Type B pancreatic cell (in vitro differentiated cells): ENCODE measurements around the gene RAB3A. TPM values are rescaled to one million over a fixed set of nuclear protein-coding genes. Genes with fewer than 3 reads are reported as not detected.

Experiments
- DNase-seq: peaks from one replicate; pipeline ENCODE4 v3.0.0; 2021; ENCODE audit warnings: mixed read lengths; ENCODE audit not compliant: unreplicated experiment; ENCODE audit errors: extremely low spot score
- H3K27ac Mint-ChIP-seq: 2 replicates; pipeline ENCODE4 v1.8.0; 2021; ENCODE audit warnings: mild to moderate bottlenecking, mixed read lengths
- H3K27me3 Mint-ChIP-seq: 2 replicates; pipeline ENCODE4 v1.8.0; 2021; ENCODE audit warnings: mixed read lengths
- H3K36me3 Mint-ChIP-seq: 2 replicates; pipeline ENCODE4 v1.8.0; 2021; ENCODE audit warnings: mixed read lengths
- H3K4me1 Mint-ChIP-seq: one replicate; pipeline ENCODE4 v1.8.0; 2021; ENCODE audit warnings: mixed read lengths; ENCODE audit not compliant: unreplicated experiment
- H3K4me3 Mint-ChIP-seq: 2 replicates; pipeline ENCODE4 v1.8.0; 2021; ENCODE audit warnings: mild to moderate bottlenecking, mixed read lengths
- H3K9me3 Mint-ChIP-seq: 2 replicates; pipeline ENCODE4 v1.8.0; 2021; ENCODE audit warnings: mixed read lengths
- total RNA-seq: library from RNA; stranded (reverse); gene quantifications from 2 replicates; pipeline ENCODE4 v1.2.1, GENCODE V29; 2021; ENCODE audit warnings: low replicate concordance
- TF ChIP-seq, protein P1 (sequence below): fragments of 200-600 bp; sonication (generic); conservative IDR thresholded peaks from 2 replicates; pipeline ENCODE4 v1.5.0; 2021; ENCODE audit warnings: antibody characterized with exemption, mild to moderate bottlenecking

RAB3A gene
- total RNA-seq, 1 donor from 2014 or later, result 8.7 TPM

DNA sequence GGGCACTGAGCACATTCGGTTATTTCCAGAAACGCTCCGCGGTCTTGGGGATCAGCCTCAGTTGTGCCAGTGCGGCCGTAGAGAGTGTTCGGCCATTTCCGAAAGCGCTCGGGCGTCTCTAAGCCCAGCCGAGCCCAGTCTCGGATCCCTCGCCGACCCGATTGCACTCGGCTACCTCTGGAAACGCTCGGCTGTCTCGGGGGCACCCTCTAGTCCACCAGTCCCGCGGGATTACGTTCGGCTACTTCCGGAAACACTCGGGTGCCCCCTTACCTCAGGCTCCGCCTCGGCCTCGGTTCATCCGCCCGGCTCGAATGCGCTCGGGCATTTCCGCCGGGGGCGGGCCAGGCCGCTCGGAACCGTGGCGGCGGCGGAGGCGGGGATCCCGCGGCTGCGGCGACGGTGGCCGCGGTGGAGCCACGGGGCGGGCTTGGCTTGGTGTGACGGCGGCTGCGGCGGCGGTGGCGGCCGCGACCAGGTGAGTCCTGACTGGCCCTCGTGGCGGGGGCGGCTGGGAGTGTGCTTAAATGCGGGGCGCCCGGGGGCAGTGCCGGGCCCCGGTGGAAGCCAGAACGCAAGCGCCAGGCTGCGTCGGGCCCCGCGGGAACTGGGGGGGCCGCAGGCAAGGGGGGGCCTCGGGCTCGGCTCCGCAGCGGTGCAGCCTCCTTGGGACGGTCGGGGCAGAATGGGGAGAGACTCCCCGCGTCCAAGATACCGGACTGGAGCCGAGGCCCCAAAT lies 50.9 kb downstream of the RAB3A start, which contains the start of gene PIK3R2:
Gene PIK3R2, plus strand, starts transcription at position 347 of the 739 bp plus-strand sequence. CDS start 2,717 bp downstream, outside the sequence.
- Mint-ChIP-seq H3K4me1 (peaks cover 23% of the 10 kb centered on the region), H3K4me3 (peak within 1 kb of the TSS; percentile 94), H3K36me3 (no peaks in the 10 kb centered on the region), H3K9me3 (no peaks in the 10 kb centered on the region), H3K27ac (peak within 1 kb of the TSS; percentile 96), H3K27me3 (no peaks in the 10 kb centered on the region)
- DNase-seq, result peak; percentile 100
- TF ChIP-seq, protein P1, sequence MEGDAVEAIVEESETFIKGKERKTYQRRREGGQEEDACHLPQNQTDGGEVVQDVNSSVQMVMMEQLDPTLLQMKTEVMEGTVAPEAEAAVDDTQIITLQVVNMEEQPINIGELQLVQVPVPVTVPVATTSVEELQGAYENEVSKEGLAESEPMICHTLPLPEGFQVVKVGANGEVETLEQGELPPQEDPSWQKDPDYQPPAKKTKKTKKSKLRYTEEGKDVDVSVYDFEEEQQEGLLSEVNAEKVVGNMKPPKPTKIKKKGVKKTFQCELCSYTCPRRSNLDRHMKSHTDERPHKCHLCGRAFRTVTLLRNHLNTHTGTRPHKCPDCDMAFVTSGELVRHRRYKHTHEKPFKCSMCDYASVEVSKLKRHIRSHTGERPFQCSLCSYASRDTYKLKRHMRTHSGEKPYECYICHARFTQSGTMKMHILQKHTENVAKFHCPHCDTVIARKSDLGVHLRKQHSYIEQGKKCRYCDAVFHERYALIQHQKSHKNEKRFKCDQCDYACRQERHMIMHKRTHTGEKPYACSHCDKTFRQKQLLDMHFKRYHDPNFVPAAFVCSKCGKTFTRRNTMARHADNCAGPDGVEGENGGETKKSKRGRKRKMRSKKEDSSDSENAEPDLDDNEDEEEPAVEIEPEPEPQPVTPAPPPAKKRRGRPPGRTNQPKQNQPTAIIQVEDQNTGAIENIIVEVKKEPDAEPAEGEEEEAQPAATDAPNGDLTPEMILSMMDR, result peak; percentile 4

DNA sequence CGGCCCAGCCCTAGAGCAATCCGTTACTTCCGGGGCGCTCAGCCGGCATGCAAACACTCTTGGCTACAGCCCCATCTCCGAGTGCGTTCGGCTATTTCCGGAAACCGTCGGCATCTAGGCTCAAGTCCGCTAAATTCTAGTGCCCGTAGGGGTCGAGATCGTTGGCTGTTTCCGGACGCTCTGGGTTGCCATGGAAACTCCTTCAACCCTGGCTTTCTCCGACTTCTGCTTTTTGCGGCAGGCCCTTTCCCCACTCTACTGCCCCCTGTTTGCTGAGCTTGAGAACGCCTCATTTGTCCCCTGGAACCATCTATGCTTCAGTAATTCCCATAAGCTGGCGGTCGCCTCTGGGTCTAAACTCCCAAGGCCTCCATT lies 51.4 kb downstream of the RAB3A start:
- TF ChIP-seq, protein P1, result peak; percentile 82
- DNase-seq, result peak; percentile 95
- Mint-ChIP-seq H3K4me3 (peak overlapping the region; percentile 91), H3K9me3 (no peaks in the 10 kb centered on the region), H3K36me3 (no peaks in the 10 kb centered on the region), H3K4me1 (peaks cover 23% of the 10 kb centered on the region), H3K27me3 (no peaks in the 10 kb centered on the region), H3K27ac (peak overlapping the region; percentile 96)

DNA sequence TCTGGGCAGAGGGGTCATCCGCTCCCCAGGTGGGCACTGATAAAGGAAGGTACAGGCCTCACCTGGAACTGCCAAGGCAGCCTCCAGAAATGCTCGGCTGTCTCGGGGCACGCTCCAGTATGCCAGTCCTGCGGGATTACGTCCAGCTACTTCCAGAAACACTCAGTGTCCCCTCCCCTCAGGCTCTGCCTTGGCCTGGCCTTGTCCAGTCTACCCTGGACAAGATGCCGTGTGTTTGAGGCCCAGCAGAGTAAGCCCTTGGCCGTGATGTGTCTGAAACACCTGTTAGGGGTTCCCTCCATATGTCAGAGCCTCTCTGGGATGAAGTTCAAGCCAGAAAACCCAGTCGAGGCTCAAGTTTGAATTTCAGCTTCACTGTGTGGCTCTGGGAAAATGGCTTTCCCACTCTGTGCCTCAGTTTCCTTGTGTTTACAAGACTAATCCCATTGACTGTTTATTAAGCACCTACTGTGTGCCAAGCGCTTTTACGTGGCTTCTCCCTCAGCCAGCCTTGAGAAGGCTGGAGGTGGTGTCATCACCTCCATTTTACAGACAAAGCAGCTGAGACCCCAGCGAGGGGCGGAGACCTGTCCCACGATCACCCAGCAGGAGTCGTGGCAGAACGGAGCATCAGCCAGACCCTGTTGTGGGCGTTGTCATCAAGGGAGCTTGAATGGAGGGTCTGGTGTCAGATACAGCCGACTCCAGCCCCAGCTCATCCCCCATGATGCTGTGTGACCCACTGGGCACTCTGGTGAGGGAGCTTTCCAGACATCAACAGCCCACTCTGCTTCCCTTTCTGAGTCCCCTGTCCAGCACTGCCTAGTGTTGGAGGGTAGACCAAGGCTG lies 52.8 kb downstream of the RAB3A start:
- TF ChIP-seq, protein P1, result no peak
- DNase-seq, result no peak
- Mint-ChIP-seq H3K4me1 (peaks cover 17% of the 10 kb centered on the region), H3K27me3 (no peaks in the 10 kb centered on the region), H3K4me3 (peak overlapping the region; percentile 91), H3K27ac (no peak overlapping the region), H3K36me3 (peaks cover 6% of the 10 kb centered on the region), H3K9me3 (no peaks in the 10 kb centered on the region)

DNA sequence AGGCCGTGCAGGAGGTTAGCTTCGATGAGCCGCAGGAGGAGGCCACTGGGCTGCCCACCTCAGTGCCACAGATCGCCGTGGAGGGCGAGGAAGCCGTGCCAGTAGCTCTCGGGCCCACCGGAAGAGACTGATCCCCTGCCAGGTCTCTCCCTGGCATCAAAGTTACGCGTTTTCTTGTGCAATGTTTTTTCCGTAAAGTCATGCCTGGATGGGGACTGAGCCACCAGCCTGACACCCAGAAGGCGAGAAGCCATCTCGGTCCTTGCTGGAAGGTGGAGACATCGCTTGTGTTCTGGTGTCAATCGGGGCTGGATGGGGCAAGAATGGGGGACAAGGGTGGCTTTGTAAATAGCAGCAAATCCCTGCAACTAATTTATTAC lies 54.3 kb downstream of the RAB3A start:
- no peaks in the 10 kb centered on the region for H3K9me3 Mint-ChIP-seq
- H3K4me1 Mint-ChIP-seq, result peaks cover 16% of the 10 kb centered on the region
- no peaks in the 10 kb centered on the region for H3K27me3 Mint-ChIP-seq
- DNase-seq, result no peak
- H3K36me3 Mint-ChIP-seq, result peaks cover 6% of the 10 kb centered on the region
- H3K27ac Mint-ChIP-seq, result no peak overlapping the region
- H3K4me3 Mint-ChIP-seq, result no peak overlapping the region
- TF ChIP-seq, protein P1, result no peak

DNA sequence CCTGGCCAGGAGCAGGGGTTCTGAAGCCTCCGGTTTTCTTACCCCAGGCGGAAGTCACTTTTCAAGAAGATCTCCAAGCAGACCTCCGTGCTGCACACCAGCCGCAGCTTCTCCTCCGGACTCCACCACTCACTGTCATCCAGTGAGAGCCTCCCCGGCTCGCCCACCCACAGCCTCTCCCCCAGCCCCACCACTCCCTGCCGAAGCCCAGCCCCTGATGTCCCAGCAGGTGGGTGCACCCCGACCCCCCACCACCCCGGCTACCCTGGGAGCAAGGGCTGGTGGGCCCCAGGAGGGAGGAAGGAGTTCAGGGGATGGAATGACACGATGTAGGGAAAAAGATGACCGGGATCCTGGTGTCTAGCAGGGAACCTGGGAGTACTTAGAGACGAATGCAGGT lies 56.4 kb downstream of the RAB3A start:
- H3K9me3 Mint-ChIP-seq, result no peaks in the 10 kb centered on the region
- TF ChIP-seq, protein P1, result no peak
- no peak for DNase-seq
- peaks cover 4% of the 10 kb centered on the region for H3K4me1 Mint-ChIP-seq
- H3K4me3 Mint-ChIP-seq, result no peak overlapping the region
- peaks cover 6% of the 10 kb centered on the region for H3K36me3 Mint-ChIP-seq
- H3K27ac Mint-ChIP-seq, result no peak overlapping the region
- no peaks in the 10 kb centered on the region for H3K27me3 Mint-ChIP-seq

Other genes starting within 250 kb of the RAB3A start
- 13.4 and 15.3 TPM in 2 replicates for gene KCNN1, start 236.9 kb downstream of the RAB3A start, total RNA-seq
- 2.8 and 6.3 TPM in 2 replicates for gene ARRDC2, start 195.9 kb downstream of the RAB3A start, total RNA-seq
- not detected in 2 replicates for gene IL12RB1, start 117.1 kb downstream of the RAB3A start, total RNA-seq
- 11.0 and 14.1 TPM in 2 replicates for gene MAST3, start 106.3 kb downstream of the RAB3A start, total RNA-seq
- 41.4 and 47.0 TPM in 2 replicates for gene PIK3R2, start 50.9 kb downstream of the RAB3A start, total RNA-seq
- 20.2 and 22.8 TPM in 2 replicates for gene IFI30, start 30.2 kb downstream of the RAB3A start, total RNA-seq
- 10.2 and 11.6 TPM in 2 replicates for gene MPV17L2, start 10.8 kb downstream of the RAB3A start, total RNA-seq
- gene PDE4C, start 22.4 kb upstream of the RAB3A start, total RNA-seq, result 0.33 and 0.89 TPM in 2 replicates
- gene IQCN, start 70.4 kb upstream of the RAB3A start, total RNA-seq, result 7.8 and 10.2 TPM in 2 replicates
- gene JUND, start 77.6 kb upstream of the RAB3A start, total RNA-seq, result 126 and 232 TPM in 2 replicates
- 196 and 223 TPM in 2 replicates for gene LSM4, start 119.0 kb upstream of the RAB3A start, total RNA-seq
- gene PGPEP1, start 136.6 kb upstream of the RAB3A start, total RNA-seq, result 28.8 and 46.7 TPM in 2 replicates
- 102 and 106 TPM in 2 replicates for gene GDF15, start 182.1 kb upstream of the RAB3A start, total RNA-seq
- gene LRRC25, start 193.6 kb upstream of the RAB3A start, total RNA-seq, result 0.19 TPM in 1 of 2 replicates, not detected in the other
- 76.7 and 99.0 TPM in 2 replicates for gene SSBP4, start 215.4 kb upstream of the RAB3A start, total RNA-seq
- gene ISYNA1, start 234.1 kb upstream of the RAB3A start, total RNA-seq, result 278 and 303 TPM in 2 replicates